SJCRH30 (cell line): ENCODE measurements around the gene GP1BA. TPM values are rescaled to one million over a fixed set of nuclear protein-coding genes. Genes with fewer than 3 reads are reported as not detected.

ENCODE experiments used
- DNase-seq, 2 experiments: peaks; one replicate each; pipeline ENCODE4 v3.0.0-alpha.2; 2015 to 2020
- H3K27ac ChIP-seq: fragments of 250-450 bp; sonication (Bioruptor Pico); 2 replicates; pipeline ENCODE4 v1.5.1; 2020; ENCODE audit warnings: mild to moderate bottlenecking, moderate library complexity
- H3K27me3 ChIP-seq: fragments of 250-450 bp; sonication (Bioruptor Pico); 2 replicates; pipeline ENCODE4 v1.5.1; 2020; ENCODE audit warnings: mild to moderate bottlenecking, moderate library complexity
- H3K36me3 ChIP-seq: fragments of 250-450 bp; sonication (Bioruptor Pico); 2 replicates; pipeline ENCODE4 v1.5.1; 2020; ENCODE audit warnings: mild to moderate bottlenecking, moderate library complexity
- H3K4me1 ChIP-seq: fragments of 250-450 bp; sonication (Bioruptor Pico); 2 replicates; pipeline ENCODE4 v1.5.1; 2020; ENCODE audit warnings: mild to moderate bottlenecking, moderate library complexity
- H3K4me3 ChIP-seq: fragments of 250-450 bp; sonication (Bioruptor Pico); 2 replicates; pipeline ENCODE4 v1.5.1; 2020; ENCODE audit warnings: mild to moderate bottlenecking, moderate library complexity
- H3K9me3 ChIP-seq: fragments of 250-450 bp; sonication (Bioruptor Pico); replicated peaks from 2 replicates; pipeline ENCODE4 v1.5.1; 2020; ENCODE audit warnings: mild to moderate bottlenecking, moderate library complexity
- total RNA-seq: library from RNA; depleted of rRNA; stranded (reverse); fragments of >200 nt; shearing (Covaris generic); gene quantifications from 2 replicates; pipeline ENCODE4 v1.2.3, GENCODE V29; 2014; rRNA removed

GP1BA gene
- total RNA-seq, result not detected in 2 replicates

GRCh38 chr17:4931963-4932362 lies at the start of gene GP1BA:
GP1BA (plus strand) TSS chr17:4932277; CDS start chr17:4932605, 328 bp downstream.
- no peak for DNase-seq
- H3K4me1 ChIP-seq, result no peaks in the 10 kb centered on the region
- H3K9me3 ChIP-seq, result no peaks in the 10 kb centered on the region
- no peak within 1 kb of the TSS for H3K4me3 ChIP-seq
- H3K27ac ChIP-seq, result no peak within 1 kb of the TSS
- no peaks in the 10 kb centered on the region for H3K27me3 ChIP-seq
- H3K36me3 ChIP-seq, result no peaks in the 10 kb centered on the region

- no peak for DNase-seq
- Histone ChIP-seq H3K36me3 (no peaks in the 10 kb centered on the region), H3K4me1 (no peaks in the 10 kb centered on the region)
These were observed 47.6 kb upstream of the GP1BA start for GRCh38 chr17:4884489-4884888.

GRCh38 chr17:4886830-4887229 lies 45.2 kb upstream of the GP1BA start:
- H3K4me1 ChIP-seq, result no peaks in the 10 kb centered on the region
- no peaks in the 10 kb centered on the region for H3K27me3 ChIP-seq
- no peak for DNase-seq
- no peak overlapping the region for H3K27ac ChIP-seq
- H3K9me3 ChIP-seq, result no peaks in the 10 kb centered on the region
- H3K36me3 ChIP-seq, result no peaks in the 10 kb centered on the region
- H3K4me3 ChIP-seq, result no peak overlapping the region

More at GRCh38 chr17:4884489-4884888, 47.6 kb upstream of the GP1BA start:
- H3K9me3 ChIP-seq, result no peaks in the 10 kb centered on the region
- H3K27ac ChIP-seq, result no peak overlapping the region
- H3K4me3 ChIP-seq, result no peak overlapping the region
- no peaks in the 10 kb centered on the region for H3K27me3 ChIP-seq

- Histone ChIP-seq H3K27me3 (no peaks in the 10 kb centered on the region), H3K27ac (no peak overlapping the region), H3K9me3 (no peaks in the 10 kb centered on the region), H3K4me1 (no peaks in the 10 kb centered on the region), H3K4me3 (no peak overlapping the region), H3K36me3 (no peaks in the 10 kb centered on the region)
- no peak for DNase-seq
These were observed 44.5 kb upstream of the GP1BA start for GRCh38 chr17:4887581-4887980.

- no peak overlapping the region for H3K27ac ChIP-seq
- no peak overlapping the region for H3K4me3 ChIP-seq
- H3K9me3 ChIP-seq, result no peaks in the 10 kb centered on the region
- H3K4me1 ChIP-seq, result no peaks in the 10 kb centered on the region
- no peaks in the 10 kb centered on the region for H3K27me3 ChIP-seq
- no peaks in the 10 kb centered on the region for H3K36me3 ChIP-seq
- no peak for DNase-seq
These were observed 40.4 kb upstream of the GP1BA start for GRCh38 chr17:4891411-4892410.

GRCh38 chr17:4892499-4893221 lies 39.4 kb upstream of the GP1BA start:
- no peaks in the 10 kb centered on the region for H3K36me3 ChIP-seq

GRCh38 chr17:4893272-4893671 lies 38.8 kb upstream of the GP1BA start:
- Histone ChIP-seq H3K27me3 (no peaks in the 10 kb centered on the region), H3K4me1 (no peaks in the 10 kb centered on the region), H3K27ac (no peak overlapping the region), H3K36me3 (no peaks in the 10 kb centered on the region), H3K9me3 (no peaks in the 10 kb centered on the region), H3K4me3 (no peak overlapping the region)
- DNase-seq, result no peak

More at GRCh38 chr17:4892499-4893221, 39.4 kb upstream of the GP1BA start:
- no peaks in the 10 kb centered on the region for H3K9me3 ChIP-seq
- no peak for DNase-seq
- no peaks in the 10 kb centered on the region for H3K27me3 ChIP-seq
- H3K4me3 ChIP-seq, result no peak overlapping the region
- no peak overlapping the region for H3K27ac ChIP-seq
- H3K4me1 ChIP-seq, result no peaks in the 10 kb centered on the region

GRCh38 chr17:4893721-4894560 lies 38.1 kb upstream of the GP1BA start:
- no peak overlapping the region for H3K27ac ChIP-seq
- no peaks in the 10 kb centered on the region for H3K4me1 ChIP-seq
- no peaks in the 10 kb centered on the region for H3K36me3 ChIP-seq
- no peaks in the 10 kb centered on the region for H3K27me3 ChIP-seq
- no peak for DNase-seq
- no peaks in the 10 kb centered on the region for H3K9me3 ChIP-seq
- H3K4me3 ChIP-seq, result no peak overlapping the region

- no peaks in the 10 kb centered on the region for H3K4me1 ChIP-seq
- H3K9me3 ChIP-seq, result no peaks in the 10 kb centered on the region
- H3K27me3 ChIP-seq, result no peaks in the 10 kb centered on the region
- no peaks in the 10 kb centered on the region for H3K36me3 ChIP-seq
- DNase-seq, result no peak
- H3K4me3 ChIP-seq, result no peak overlapping the region
- H3K27ac ChIP-seq, result no peak overlapping the region
These were observed 37.0 kb upstream of the GP1BA start for GRCh38 chr17:4895121-4895520.

- no peaks in the 10 kb centered on the region for H3K36me3 ChIP-seq
- H3K9me3 ChIP-seq, result no peaks in the 10 kb centered on the region
- no peak overlapping the region for H3K4me3 ChIP-seq
- H3K27ac ChIP-seq, result no peak overlapping the region
- no peak for DNase-seq
- H3K4me1 ChIP-seq, result no peaks in the 10 kb centered on the region
- H3K27me3 ChIP-seq, result no peaks in the 10 kb centered on the region
These were observed 36.3 kb upstream of the GP1BA start for GRCh38 chr17:4895657-4896331.

- Histone ChIP-seq H3K4me3 (no peak overlapping the region), H3K27me3 (no peaks in the 10 kb centered on the region), H3K27ac (no peak overlapping the region), H3K4me1 (no peaks in the 10 kb centered on the region), H3K9me3 (no peaks in the 10 kb centered on the region), H3K36me3 (no peaks in the 10 kb centered on the region)
- no peak for DNase-seq
These were observed 35.5 kb upstream of the GP1BA start for GRCh38 chr17:4896332-4897197.

- Histone ChIP-seq H3K4me1 (no peaks in the 10 kb centered on the region), H3K27me3 (no peaks in the 10 kb centered on the region), H3K4me3 (no peak overlapping the region), H3K27ac (no peak overlapping the region), H3K9me3 (no peaks in the 10 kb centered on the region), H3K36me3 (no peaks in the 10 kb centered on the region)
- no peak for DNase-seq
These were observed 34.8 kb upstream of the GP1BA start for GRCh38 chr17:4897198-4897687.

- H3K4me3 ChIP-seq, result no peak overlapping the region
- no peaks in the 10 kb centered on the region for H3K36me3 ChIP-seq
- no peaks in the 10 kb centered on the region for H3K27me3 ChIP-seq
- no peak overlapping the region for H3K27ac ChIP-seq
- H3K9me3 ChIP-seq, result no peaks in the 10 kb centered on the region
- H3K4me1 ChIP-seq, result peaks cover under 1% of the 10 kb centered on the region; the same call in 1 of the 2 replicates
- no peak for DNase-seq
These were observed 34.3 kb upstream of the GP1BA start for GRCh38 chr17:4897785-4898184.
